GM10266 (cell line): ENCODE results near the gene TIGAR.
A peak's percentile ranks its signal among the peaks of the same experiment; 100 is the strongest.

ENCODE experiments used
- DNase-seq: peaks from one replicate; pipeline ENCODE4 v3.0.0; 2012; ENCODE audit errors: extremely low spot score
- CTCF ChIP-seq: IDR thresholded peaks from 2 replicates; pipeline ENCODE4 v1.5.1; 2012; ENCODE audit warnings: mild to moderate bottlenecking, low read depth; ENCODE audit not compliant: control insufficient read depth, insufficient read depth; ENCODE audit errors: missing control alignments

TIGAR gene

GRCh38 chr12:4308334-4308950 is 12.6 kb upstream of the TIGAR start:
- TF ChIP-seq CTCF: no peak
- no peak for DNase-seq

GRCh38 chr12:4311776-4312175 is 9.2 kb upstream of the TIGAR start:
- TF ChIP-seq CTCF: no peak
- no peak for DNase-seq

GRCh38 chr12:4312251-4312650 is 8.8 kb upstream of the TIGAR start:
- DNase-seq: no peak
- no peak for TF ChIP-seq CTCF

GRCh38 chr12:4320497-4320852 is 538 bp upstream of the TIGAR start:
- TF ChIP-seq CTCF: no peak
- no peak for DNase-seq

- TF ChIP-seq CTCF: no peak
- DNase-seq: peak; percentile 32
These were observed 1.7 kb downstream of the TIGAR start for GRCh38 chr12:4322726-4323125.

GRCh38 chr12:4323396-4323795 is 2.4 kb downstream of the TIGAR start:
- DNase-seq: peak; percentile 33
- no peak for TF ChIP-seq CTCF

GRCh38 chr12:4324366-4324765 is 3.4 kb downstream of the TIGAR start:
- TF ChIP-seq CTCF: no peak
- DNase-seq: no peak
